Measurements from ENCODE around the gene SLC44A4.

DNA sequence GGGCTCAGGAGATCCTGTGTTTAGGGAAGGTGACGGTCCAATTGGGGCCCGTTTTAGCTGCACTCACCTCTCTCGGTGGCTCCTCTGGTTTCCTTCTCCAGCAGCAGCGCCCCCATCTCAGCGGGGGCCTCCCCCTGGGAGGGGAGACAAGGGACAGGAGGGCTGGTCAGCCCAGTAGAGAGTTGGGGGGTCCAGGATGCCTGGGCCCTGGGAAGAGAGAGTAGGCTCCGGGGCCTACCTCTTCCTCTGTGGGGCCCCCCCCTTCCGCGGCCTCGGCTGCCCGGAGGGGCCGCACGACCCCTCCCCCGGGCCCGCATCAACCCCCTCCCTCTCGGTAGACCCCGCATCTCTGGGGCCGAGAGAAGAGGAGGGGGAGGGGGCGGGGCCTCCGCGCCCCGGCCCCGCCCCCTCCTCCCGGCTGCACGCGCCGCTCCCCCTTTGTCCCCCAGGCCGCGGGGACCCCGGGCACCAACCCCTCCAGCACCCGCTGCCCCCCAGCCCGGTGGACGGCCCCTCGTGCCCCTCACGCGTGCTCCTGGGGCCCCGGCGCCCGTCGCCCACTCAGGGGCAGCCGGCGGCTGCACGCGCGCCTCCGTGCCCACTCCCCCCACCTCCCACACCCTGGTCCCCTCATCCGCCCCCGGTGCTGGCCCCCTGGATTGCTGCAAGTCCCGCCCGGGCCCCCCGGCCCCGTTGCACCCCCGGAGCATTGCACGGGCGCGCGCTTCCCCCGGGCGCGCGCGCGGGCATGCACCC, 18.2 kb upstream of the SLC44A4 start:
- TF ChIP-seq, protein P1, sequence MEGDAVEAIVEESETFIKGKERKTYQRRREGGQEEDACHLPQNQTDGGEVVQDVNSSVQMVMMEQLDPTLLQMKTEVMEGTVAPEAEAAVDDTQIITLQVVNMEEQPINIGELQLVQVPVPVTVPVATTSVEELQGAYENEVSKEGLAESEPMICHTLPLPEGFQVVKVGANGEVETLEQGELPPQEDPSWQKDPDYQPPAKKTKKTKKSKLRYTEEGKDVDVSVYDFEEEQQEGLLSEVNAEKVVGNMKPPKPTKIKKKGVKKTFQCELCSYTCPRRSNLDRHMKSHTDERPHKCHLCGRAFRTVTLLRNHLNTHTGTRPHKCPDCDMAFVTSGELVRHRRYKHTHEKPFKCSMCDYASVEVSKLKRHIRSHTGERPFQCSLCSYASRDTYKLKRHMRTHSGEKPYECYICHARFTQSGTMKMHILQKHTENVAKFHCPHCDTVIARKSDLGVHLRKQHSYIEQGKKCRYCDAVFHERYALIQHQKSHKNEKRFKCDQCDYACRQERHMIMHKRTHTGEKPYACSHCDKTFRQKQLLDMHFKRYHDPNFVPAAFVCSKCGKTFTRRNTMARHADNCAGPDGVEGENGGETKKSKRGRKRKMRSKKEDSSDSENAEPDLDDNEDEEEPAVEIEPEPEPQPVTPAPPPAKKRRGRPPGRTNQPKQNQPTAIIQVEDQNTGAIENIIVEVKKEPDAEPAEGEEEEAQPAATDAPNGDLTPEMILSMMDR (IDR thresholded peaks at IDR 0.05) = no peak
- TF ChIP-seq POLR2A (IDR thresholded peaks at IDR 0.05) = no peak
